GM18907 (cell line): Measurements from ENCODE around the gene NDUFB8.
"Not testable (repeated sequence)": the region's sequence is repeated elsewhere in the genome, so short reads cannot be mapped to it uniquely, and the experiment has no call there.

Experiments used
- ATAC-seq: cut with Tn5 transposase; IDR thresholded peaks from one replicate; pipeline ENCODE4 v1.9.1; 2021; ENCODE audit warnings: mild to moderate bottlenecking, moderate library complexity; ENCODE audit not compliant: unreplicated experiment

Gene NDUFB8

DNA sequence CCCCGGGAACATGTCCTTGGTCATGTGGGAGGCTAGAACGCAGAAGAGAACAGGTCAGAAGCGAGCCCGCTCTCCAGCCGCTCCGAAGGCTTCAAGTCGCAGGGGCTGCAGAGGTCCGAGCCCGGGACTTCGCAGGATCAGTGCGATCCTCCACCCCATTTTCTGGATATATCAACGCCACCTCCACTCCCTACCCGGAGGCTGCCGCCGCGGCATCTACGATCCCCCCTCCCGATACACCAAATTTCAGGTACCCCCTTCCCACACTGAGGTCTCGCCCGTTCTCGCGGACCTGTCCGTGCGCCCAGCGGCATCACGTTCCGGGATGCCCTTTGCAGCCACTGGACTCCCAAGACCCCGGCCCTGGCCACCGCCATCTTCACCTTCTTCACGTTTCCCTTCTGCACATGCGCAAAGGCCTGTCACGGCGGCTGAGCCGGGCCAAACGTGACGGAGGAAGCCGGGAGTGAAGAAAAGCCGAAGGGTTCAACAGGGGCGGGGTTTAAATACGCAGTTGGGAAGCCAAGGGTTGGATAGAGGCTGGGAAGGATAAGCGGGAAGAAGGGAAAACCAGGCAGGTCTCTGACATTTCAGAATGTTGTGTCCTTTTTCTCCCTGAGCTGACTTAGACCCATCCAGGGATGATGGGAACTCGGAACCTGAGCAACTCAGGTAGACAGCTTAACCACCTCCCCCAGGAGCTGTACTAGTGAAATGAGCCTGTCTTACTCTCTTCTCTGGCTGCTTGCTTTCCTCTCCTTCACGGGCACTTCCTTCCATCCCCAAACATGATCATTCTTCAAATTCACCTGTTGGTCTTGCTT is at the start of gene NDUFB8:
Gene NDUFB8 (minus strand): TSS at position 397 of the 824 bp plus-strand sequence. CDS start 20 bp downstream, at position 377.
- ATAC-seq: peak; percentile 59

DNA sequence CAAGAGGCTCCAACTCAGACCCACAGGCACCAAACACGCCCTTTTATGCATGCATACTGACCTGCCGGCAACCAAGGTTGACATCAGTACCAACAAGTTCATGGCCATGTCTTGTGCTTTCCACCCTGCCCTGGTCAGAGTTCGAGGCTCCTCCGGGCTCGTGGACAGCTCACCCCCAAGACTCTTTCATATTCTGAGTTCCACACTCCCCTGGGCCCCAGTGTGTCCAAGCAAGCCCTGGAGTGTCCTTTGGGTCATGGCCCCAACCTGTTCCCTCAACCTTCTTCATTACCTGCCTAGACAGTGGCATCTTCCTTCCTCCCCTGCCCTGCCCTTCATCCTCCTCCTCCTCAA is 46.6 kb upstream of the NDUFB8 start:
- ATAC-seq: no peak

DNA sequence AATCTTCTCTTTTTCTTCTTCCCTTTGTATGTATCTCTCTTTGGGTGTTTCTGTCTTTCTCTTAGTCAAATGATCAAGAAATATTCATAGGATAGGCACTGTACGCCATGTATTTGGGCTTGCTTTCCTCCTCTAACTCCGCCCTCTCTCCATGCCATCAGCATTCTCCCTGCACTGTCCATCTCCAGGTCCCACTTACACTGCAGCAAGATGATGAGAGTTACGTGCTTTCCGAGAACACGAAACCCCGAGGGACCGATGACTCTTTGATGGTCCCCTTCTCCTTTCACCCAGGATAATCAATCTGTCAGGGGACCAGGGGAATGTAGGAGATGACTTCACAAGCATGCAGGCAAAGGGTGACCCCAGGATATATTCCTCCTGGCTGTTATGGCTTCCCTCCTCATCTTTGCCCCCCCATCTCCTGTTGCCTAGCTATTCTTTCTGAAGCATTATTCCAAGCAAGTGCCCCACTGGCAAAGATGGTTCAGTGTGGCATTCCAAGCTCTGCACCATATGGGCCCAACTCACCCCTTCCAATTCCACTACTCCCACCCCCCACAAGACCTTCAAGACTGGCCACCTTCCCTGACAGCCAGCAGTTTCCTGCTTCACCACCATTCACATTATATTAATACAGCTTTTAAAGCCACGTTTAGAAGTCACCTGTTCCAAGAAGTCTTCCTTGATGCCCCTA is 46.1 kb upstream of the NDUFB8 start:
- ATAC-seq: no peak

DNA sequence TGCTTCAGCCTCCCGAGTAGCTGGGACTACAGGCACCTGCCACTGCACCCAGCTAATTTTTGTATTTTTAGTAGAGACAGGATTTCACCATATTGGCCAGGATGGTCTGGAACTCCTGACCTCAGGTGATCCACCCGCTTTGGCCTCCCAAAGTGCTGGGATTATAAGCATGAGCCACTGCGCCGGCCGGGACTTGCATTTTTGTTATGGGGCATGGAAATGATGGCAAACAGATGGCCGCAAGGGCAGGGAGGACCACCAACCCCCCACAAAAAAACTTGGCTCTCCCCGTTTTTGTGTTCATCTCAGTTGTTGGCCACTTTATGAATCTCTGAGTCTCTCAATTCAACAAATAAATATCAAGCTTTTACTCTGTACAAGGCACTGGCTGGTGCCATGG is 45.5 kb upstream of the NDUFB8 start:
- ATAC-seq: not testable (repeated sequence)

DNA sequence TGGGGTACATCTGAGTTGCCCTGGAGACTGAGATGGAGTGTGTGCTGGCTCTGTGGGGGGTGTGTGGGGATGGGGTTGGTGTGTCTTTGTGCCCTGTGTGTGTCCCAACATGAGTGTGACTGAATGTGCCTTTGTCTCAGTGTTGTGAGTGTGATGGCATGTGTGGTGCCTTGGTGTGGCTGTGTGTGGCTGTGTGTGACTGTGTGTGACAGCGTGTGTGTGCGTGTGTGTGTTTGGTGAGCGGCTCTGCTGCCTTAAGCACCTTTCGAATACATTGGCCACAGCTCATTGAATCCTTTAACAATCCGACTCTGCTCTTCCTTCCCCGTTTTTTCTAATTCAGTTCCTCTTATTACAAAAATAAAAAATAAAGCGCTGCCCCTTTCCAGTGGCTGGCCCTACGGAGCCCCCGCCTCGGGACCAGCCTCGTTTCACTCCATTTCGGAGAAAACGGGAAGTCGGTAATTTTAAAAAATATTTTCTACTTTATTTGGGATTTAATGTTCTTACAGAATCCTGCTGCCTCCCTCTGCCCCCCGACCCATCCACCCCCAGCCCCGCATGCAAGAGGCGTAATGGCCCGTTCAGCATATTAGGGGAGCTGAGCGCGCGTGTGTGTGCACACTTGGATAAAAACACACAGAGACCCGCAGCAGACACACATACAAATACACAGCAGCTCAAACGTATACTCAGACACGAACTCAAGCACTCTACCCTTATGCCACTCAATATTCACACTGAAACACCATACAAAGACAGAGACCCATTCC is 41.6 kb upstream of the NDUFB8 start:
- no peak for ATAC-seq

DNA sequence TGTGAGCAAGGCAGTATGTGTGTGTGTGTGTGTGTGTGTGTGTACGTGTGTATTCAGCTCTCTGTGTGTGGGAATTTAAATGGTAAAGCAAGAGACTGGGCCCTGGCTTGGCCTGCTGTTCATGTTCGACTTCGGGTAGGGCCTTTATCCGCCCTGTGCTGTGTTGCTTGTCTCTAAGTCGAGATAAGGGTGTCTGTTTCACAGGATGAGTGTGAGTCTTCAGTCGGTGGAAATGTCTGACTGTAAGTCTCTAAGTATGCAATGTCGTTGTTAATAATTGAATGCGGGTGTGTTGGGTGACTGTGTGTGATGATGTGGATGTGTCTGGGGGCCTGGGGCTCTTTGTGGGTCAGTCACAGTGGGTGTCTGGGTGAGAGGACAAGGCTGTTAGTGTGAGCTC is 40.8 kb upstream of the NDUFB8 start:
- ATAC-seq: no peak

DNA sequence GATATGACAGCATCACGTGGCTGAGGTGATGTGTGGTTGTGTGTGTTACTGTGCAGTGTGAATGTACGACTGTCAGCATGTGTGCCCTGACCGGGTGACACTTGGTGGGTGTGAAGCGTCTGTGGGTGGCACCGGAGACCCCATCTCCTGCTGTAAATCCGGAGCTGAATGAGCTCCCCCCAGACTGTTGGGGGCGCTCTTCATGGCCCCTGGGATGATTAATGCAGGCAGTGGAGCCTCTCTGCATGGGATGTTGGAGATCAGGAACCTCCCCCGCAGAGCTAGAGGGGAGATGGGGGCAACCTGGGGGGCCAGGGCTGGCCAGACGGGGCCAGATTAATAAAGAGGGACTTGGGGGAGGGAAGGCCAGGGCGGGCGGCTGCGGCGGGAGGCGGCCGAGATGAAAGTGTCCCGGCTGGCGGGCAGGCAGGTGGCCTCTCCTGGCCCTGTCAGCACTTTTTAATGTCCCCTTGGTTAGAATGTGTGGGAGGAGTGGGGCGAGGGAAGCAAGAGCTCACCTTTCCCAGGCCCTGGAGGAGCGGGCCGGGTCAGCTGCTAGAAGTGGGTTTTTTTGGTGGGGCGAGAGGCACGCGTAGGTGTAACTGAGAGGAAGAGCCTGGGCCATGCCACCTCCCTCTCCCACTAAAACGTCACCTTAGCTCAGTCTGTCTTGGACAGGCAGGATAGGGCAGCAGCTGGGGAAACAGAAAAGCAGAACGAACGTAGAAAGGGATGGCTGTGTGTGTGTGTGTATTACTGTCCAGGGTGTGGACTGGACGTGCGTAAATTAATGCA is 40.2 kb upstream of the NDUFB8 start:
- no peak for ATAC-seq

DNA sequence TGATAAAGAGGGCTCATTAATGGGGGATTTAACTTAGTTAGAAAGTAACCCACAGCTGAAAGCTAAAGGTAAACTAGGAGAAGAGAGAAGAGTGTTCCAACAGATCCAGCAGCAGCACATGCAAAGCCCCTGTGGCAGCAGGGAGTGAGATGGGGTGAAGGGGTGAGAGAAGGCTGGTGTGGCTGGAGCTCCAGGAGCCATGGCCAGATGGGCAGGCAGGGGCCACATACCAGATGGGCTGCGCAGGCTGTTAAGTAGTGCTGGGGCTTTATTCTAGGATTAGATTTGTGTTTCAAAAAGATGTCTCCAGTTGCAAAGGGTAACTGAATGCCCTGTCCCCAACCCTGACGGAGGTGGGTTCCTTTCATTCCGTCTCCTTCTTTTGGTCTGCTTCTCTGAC is 39.2 kb upstream of the NDUFB8 start:
- no peak for ATAC-seq

DNA sequence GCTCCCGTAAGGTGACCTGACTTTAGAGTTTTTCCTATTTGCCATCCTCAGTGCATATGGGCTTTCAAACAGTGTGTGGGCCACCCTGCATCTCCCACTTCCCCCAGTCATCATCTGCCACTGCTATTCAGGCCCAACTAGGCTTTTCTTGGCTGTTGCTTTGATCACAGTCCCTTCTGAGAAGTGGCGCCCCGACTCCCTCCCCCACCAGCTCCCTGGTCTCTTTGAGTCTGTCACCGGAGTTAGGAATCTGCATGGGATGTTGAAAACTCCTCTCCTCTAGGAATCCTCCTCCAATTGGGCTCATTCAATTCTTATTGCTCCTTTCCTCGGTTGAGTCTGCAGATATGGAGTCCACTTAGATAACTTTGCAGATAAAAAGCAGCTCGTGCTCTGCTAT is 38.2 kb upstream of the NDUFB8 start:
- no peak for ATAC-seq

DNA sequence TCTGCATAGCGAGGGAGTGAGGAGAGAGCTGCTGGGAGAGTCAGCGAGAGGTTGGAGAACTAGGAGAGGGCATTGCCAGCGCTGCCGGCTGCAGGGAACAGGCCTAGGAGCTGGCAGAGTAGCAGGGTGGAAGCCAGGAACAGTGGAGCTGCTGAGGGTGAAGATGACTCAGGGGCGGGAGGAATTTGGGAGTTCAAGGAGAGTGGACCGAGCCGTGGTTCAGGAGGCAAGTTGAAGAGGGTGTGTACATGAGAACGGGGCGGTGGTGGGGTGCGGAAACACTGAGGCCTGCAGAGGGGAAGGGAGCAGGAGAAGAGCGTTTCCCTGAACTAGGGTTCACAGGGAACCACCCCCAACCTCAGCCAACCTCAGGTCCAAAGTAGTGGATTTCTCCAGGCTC is 37.6 kb upstream of the NDUFB8 start:
- no peak for ATAC-seq

DNA sequence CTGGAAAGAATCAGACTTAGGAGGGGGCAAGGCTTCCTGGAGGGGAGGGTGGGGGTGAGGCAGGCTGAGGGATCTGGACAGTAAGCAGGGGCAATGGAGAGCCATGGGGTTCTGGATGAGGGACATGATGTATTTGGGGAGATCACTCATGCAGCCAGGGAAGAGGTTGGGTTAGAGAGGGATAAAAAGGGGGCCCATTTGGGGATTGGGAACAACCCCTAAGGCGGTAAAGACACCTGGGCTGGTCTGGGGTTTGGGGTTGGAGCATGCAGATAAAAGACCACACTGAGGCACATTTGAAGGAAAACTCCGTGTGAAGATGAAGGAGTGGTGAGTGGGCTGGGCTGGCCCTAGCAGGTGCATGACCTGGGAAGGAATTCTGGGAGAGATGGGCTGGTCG is 36.9 kb upstream of the NDUFB8 start:
- ATAC-seq: no peak

DNA sequence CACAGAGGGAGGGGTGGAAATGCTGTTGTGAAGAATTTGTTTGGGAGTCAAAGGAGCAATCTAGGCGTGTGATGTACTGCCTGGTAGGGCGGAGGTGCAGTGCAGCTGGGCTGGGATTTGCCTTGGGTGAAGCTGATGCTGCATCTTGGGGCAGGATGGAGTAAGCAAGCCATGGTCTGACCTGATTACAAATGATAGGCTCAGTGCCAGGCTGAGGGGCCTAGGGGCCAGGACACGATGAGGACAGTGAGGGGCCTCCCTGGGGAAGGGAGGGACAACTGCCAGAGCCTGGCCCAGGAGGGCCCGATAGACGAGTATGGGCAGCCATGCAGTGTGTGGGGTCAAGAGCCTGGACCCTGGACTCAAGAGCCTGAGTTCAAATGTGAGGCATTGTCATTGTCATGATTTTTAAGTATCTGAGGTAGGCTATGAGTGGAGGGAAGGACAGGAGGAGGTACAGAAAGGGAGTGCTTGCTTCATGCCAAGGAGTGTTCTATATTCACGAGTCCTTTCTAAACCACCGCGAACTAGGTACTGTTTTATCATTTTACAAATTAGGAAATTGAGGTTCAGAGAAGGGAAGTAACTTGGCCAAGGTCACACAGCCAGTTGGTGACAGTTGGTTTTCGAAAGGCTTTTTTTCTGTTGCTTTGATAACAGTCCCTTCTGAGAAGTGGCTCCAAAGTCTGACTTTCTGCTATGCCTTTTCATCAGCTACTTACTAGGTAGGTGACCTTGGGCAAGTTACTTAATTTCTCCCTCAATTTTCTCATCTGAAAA is 35.7 kb upstream of the NDUFB8 start:
- no peak for ATAC-seq

DNA sequence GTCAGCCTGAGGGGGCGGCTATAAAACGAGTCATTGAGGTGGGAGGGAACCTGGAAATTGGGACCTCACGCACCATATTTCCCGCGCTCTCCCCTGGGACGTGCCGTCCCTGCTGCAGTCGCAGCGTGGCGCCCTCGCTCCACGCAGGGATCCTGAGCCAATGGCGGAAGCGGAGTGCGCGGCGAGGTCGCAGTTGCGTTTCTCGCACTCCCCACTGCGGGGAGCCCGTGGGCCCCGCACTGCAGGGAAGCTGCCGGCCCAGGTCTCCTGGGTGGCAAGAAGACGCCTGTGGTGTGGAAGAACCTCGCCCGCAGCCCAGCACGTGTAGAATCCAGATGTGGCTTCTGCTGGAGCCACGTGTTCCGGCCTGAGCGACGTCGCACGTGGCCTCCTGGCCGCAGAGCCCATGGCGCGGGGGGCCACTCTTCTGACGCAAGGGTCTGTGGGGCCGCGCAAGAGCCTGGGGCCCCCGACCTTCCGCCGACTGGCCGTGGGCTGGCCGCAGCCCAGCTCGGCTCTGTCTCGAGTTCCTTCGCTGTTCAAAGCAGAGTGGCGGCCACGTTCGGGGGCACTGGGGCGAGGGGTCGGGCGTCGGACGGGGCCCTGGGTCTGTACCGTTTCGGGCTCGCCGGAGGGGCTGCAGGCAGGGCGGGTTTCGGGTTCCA is 32.5 kb upstream of the NDUFB8 start:
- ATAC-seq: no peak

DNA sequence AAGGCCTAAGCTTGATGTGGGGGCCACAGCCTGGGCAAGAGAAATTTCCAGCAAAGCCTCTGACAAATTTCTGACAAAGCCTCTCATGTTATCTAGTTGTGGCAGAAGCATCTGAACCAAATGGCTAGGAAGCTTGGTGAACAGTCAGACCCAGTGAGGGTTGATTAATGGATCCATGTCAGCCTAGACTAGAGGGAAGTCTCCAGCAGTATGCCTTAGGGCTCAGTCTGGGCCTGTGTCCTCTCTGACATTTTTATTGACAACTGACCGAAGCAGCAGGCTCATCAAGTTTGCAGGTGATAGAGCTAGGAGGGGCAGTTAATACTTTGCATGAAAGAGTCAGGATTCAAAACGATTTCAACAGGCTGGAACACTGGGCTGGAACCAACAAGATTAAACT is 31.3 kb upstream of the NDUFB8 start:
- ATAC-seq: no peak

DNA sequence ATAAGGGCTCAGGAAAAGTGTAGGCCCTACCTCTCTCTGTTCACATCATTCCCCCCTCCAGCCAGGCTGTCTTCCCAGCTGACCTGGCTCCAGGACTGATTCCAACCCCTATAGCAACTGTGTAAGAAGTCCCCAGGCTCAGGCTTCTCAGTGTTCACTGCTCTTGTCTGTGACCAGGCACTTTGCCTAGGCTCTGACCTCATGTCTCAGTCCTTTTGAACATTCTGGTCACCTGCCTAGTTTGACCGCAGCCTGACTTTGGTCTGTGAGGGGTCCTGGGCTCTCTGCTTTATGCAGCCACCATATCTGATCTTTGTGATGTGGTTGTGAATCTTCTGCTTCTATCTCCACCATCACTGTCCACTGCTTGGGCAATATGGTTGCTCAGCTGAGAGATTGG is 30.6 kb upstream of the NDUFB8 start:
- ATAC-seq: no peak

DNA sequence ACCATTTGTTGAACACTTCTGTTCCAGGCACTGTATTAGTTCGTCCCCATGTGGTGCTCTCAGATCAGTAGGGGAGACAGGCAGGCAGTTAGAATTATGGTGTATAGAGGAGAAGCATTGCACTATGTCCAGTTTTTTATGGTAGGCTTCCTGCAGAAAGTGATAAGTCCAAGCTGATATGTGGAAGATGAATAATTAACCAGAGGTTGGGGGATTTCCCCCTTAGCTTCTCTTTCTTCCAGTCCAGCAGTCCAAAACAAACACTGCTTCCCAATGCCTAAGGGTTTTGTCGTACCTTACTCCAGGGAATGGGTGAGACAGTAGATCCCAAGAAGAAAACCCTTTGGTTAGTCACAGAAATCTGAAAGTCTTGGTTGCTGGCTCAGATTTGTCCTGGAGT is 25.2 kb upstream of the NDUFB8 start:
- no peak for ATAC-seq

DNA sequence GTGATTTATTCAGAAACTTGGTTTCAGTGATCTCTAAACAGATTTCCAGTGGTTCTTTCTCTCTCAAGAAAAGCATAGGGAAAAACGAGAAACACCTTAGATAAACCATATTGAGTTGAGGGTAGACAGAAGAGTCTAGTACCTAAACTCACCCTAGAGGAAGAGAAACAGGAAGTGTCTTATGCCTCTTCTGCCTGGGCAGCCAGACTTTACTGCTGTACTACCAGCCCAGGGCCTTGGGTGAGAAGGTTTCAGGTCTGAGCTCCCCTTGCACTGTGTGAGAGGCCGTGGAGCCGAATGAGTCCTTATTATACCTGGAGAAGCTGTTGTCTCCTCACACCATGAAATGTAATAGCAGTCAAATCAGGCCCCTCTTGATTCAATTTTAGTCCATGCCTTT is 24.3 kb upstream of the NDUFB8 start:
- no peak for ATAC-seq

DNA sequence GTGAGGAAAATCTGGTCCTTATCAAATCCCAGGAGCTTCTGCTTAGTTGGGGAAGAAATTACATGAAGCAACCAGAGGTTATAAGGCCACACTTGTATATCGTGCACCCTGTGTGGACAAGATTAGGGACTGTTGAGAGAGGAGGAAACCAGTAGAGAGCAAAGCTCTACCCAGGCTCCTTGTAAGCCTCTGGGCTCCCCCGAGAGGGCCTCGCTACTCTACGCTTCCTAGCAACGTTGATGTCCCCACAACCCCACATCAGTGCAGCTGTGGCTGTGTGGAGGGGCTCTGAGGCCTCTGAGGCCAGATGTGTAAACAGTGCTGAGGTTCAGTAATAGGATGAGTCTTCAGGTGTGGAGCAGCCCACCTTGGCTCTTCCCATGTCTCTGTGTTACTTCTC is 22.1 kb upstream of the NDUFB8 start:
- ATAC-seq: no peak

DNA sequence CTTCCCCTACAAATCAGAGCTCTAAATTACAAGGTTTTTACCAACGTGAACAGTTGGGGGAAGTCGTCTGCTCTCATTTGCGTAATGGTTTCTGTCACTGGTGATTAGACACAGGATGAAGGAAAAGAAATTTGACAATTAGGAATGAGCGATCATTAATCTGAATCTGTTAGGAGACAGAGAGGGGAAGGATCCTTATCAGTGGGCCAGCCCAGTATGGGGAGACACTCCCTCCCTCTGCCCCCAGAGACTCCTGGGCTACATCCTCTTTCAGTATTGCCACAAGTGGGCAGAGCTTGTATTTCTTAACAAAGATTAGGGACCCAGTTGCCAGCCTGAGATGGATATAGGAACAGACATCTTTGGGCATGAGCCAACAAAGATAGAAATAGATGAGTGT is 21.5 kb upstream of the NDUFB8 start:
- ATAC-seq: no peak

DNA sequence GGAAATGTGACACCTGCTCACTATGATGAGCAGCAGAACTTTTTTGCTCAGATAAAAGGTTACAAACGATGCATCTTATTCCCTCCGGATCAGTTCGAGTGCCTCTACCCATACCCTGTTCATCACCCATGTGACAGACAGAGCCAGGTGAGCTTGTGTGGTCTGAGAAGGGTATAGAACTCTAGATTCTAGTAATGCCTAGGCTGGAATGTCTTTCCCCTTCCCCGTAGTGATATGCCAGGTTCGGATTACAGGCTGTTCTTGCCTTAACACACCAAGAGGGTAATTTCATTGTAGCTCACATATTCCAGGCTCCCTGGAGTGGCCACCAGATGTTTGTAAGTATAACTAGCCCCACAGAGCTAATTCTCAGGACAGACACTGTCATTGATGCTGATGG is 15.3 kb upstream of the NDUFB8 start:
- no peak for ATAC-seq
